Stimulated activated CD4-positive, alpha-beta T cell treated with anti-CD3 and anti-CD28 coated beads, Interleukin-4, amount 100 ng/mL, for 24 hours (primary cell): ENCODE measurements around the gene CCIN.
"Not testable (repeated sequence)": the region's sequence is repeated elsewhere in the genome, so short reads cannot be mapped to it uniquely, and the experiment has no call there.

Experiments used
- DNase-seq: peaks from one replicate; pipeline ENCODE4 v3.0.0-alpha.2; 2020

Gene CCIN

DNA sequence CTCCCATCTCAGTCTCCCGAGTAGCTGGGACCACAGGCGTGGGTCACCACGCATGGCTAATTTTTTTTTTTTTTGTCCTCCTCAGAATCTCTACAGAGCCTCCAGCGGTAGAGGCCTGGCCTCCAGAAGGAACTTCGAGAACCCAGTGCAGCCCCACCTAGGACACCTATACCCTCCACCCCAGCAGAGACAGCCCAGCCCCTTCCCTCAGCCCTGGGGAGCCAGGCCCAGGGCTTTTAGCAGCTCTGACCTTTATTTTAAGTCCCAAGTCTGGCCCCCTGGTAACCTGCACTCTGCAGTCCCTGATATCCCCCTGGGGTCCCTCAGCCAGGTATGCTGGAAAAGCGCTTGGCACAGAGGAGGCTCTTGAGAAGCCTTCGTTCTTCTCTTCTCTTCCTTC is 27.4 kb upstream of the CCIN start:
- no peak for DNase-seq

DNA sequence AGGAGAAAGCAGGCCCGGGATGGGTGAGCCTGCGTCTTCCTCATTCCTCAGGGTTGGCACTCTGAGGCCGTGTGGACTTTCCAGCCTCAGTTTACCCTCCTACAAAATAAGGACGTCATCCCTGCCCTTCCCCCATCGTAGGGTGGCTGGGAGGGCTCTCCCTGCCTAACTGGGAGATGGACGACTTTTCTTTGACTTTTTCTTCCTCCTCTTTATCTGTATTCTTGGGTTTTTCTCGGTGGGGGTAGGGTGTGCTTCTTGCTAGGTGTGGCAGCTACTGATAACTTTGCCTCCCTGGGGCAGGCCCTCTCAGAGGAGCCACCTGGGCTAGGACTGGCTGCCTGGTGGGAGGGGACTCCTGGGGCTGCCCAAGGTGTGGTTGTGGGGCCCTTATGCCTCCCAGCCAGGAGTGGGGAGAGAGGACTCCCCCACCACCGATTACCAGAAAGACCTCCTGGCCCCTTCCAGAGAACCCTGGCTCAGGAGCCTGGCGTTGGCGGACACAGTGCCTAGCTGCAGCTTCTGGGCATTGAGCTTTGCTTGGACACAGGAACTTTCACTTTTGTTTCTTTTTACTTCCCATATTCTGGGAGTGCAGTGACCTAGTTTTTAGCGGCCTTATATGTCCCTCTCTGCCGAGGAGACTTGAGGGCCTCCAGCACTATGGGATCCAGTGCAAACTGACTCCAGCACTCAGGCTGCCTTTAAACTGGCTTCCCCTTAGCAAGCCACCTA is 26.5 kb upstream of the CCIN start:
- no peak for DNase-seq

DNA sequence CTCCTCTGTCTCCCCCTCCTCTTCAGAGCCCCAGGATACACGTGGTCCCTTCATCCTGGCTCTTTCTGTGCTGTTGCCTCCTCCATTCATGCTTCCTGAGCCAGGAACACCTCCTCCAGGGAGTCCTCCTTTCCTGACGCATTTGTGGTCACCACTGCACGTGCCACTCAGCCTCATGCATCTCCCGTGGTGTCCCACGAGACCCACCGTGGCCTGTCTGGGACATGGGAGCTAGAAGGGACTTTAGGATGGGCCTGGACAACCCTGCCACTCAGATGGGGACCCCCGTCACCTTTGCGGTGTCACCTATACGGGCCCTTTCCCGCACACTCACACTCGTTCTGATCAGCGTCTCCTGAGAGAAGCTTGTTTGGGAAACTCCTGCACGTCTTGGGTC is 25.9 kb upstream of the CCIN start:
- no peak for DNase-seq

DNA sequence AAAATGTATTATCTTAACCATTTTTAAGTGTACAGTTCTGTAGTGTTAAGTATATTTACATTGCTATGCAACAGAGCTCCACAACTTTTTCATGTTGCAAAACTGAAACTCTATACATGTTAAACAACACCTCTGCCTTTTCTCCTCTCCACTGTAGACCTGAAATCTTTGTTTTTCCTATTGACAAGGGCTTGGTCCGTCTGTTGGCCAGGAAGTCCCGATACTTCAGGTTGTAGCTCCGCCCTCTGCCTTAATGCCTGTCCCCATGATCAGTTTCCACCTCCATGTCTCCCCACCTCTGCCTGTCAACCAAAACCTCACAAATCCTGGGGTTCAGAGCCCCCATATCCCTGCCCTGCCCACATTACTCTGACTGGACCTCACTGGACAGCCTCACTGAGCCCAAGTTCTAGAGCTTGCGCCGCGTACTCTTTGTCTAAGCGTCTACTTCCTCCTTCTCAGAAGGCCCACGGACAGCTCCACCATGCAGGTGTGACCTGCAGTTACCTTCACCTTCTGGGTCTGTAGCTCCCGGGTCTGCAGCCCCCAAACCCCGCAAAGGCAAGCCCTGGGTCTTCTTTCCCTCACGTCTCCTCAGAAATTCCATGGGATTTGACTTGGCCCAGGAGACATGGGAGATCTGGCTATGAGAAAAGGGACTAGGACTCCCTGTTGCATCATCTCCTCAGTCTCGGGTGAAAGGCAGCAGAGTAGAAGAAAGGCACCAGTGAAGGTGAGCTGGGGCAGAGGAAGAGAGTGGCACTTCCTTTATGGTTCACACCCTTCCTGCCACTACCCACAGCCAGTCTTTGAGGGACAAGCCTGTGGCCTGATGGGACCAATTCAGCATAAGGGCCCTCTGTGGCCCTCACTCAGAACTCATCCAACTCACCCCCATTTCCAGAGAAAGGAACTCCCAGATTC is 24.6 kb upstream of the CCIN start:
- no peak for DNase-seq

DNA sequence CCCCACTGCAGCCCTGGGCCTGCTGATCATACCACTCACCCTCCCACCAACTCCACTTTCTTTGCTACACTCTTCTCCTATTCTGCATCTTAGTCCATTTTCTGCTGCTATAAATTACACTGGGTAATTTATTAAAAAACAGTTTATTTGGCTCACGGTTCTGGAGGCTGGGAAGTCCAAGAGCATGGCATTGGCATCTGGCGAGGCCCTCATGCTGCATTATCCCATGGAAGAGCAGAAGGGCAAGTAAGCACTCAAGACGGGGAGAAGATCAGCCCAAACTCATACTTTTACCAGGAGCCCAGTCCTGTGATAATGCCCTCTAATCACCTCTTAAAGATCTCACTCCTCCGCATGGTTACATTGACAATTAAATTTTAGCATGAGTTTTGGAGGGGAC is 23.2 kb upstream of the CCIN start:
- no peak for DNase-seq

DNA sequence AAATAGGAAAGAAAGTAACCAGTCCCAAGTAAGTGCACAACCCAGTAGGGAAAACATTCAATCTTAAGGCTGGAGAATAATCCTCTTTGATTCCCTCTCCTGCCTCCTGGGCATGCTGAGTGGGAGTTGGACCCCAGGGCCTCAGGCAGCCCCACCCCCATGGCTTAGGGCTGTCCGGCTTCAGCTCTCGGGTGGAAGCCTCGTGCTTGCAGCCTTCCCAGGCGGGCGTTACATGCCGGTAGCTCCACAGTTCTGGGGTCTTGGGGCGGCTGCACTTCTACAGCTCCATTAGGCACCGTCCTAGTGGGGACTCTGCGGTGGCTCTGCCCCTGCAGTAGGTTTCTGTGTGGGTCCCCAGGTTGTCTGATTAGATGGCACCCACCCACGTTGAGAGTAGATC is 22.5 kb upstream of the CCIN start:
- no peak for DNase-seq

DNA sequence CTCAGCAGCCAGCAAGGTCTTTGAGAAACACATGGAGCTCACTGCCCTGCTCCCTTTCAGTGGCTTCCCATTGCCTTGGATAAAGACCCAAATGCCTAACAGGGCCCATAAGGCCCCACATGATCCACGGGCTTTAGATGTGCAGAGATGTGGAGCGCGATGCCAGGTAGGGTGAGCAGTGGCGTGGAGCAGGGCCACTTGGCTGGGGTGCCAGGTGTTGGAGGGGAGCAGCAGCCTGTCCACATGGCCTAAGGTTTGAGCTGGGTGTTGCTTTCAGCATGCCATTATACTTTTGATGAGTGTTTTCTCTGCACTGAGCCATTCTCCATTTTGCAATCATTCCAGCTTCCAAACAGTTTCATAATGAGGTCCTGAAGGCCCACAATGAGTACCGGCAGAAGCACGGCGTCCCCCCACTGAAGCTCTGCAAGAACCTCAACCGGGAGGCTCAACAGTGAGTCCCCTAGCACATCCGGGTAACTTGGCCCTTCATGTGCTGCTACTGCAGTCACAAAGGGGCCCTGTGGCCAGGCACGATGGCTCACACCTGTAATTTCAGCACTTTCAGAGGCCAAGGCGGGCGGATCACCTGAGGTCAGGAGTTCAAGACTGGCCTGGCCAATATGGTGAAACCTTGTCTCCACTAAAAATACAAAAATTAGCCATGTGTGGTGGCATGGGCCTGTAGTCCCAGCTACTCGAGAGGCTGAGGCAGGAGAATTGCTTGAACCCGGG is 21.6 kb upstream of the CCIN start:
- DNase-seq: no peak

DNA sequence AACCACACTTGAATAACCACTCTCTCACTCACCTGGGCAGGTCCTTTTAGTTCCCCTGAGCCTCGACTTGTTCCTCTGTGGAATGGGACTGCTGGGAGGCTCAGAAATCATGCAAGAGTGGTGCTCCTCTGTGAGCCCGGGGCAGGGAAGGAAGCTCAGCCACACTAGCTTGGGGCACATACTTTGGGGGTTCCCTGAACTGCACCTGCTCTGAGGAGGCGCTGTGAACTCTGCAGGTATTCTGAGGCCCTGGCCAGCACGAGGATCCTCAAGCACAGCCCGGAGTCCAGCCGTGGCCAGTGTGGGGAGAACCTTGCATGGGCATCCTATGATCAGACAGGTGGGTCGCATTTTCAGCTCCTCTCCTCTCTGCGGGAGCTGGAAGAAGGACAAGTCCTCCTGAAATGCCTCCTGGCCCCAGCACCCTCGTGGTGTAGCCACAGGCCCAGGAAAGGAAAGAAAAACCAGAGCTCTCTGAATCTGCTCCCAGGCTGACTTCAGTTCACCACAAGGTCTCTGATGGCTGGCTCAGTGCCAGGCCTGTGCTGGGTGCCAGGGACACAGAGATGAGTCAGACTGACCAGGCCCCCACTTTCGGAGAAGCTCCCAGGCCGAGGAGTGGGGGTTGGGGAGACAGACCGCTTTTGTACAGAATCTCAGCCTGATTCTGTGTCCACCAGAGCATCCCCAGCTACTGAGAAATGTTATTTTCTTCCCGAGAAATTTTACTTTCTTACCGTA is 20.7 kb upstream of the CCIN start:
- DNase-seq: peak; percentile 65

DNA sequence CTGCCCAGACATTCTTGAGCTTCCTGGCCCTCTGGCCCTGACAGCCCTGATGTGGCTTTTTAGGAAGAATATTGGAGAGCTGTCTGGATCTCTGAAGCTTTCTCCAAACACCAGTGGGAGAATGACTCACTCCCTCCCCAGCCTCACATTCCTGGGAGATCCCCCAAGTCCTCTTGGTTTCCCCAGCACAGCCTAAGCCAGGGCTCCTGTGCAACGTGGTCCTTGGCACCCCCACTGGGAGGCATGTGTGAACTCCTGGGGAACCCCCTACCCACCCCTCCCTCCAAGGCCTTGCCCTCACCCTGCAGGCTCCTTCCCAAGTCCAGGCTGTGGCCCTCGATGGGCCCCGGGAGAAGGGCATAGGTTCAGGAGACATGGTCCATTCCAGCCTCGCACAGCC is 20.0 kb upstream of the CCIN start:
- no peak for DNase-seq

DNA sequence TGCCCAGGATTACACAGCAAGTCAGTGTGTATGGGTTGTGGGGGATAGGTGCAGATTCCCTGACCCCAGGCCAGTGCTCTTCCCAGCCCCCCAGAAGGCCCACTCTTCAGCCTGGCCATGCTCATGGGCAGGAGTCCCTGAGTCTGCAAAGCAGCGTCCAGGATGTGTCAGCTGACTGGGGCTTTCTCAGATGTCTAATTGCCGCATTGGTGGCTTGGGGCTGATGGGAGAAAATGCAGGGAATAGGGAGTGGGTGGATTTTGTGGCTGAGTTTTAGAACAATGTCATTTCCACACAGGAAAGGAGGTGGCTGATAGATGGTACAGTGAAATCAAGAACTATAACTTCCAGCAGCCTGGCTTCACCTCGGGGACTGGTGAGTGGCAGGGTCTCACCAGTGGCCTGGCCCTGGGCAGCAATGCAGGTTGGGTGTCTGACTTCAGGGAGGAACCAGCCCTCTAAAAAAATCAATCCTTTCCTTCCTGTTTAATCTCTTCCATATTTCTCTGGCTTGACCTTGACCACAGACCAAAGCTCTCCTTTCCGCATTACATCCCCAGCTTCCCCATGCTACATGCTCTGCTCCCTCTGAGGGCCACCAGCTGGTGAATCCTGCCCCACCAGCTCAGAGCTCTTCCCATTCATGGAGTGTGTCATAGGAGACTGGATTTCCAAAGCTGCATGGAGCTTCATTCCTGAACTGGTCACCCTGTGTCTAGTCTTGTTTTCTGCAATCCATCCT is 18.4 kb upstream of the CCIN start:
- DNase-seq: no peak

DNA sequence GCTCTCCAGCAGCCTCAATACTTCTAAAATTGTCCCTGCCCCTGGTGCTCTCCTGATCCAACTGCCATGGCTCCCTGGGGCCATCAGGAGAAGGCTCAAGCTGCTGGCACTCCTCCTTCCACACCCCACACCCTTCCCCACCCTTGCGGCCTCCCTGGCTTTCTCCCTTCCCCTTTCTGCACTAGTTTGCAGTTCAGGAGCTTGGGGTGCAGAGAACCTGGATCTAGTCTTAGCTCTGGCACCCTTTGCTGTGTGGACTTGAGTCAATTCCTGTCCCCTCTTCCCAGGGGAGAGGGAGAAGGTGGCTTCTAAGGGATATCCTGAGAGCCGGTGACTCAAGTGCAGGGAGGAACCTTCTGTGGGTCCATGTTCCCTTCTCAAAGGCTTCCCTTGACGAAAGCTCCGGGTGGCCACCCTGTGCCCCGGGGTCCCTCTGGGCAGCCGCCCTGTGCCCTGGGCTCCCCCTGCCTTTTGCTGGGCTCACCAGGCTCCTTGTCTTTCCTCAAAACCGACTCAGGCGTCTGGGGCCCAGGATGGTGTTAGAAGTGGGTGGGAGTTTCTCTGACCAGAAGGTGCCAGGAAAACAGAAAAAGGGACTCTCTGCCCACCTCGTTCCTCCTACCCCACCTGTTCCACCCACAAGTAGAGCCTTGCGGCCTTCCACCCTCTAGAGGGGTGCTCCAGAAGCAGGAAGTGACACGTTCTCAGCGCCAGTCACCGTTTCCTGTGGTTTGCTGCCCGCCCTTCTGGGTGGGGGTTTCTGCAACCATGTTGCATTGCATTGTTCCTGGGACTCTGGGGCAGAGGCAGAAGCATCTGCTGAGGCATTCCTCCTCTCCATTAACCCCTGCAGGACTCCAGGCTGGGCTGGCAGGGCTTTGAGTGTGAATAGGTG is 17.6 kb upstream of the CCIN start:
- peak; percentile 87 for DNase-seq

DNA sequence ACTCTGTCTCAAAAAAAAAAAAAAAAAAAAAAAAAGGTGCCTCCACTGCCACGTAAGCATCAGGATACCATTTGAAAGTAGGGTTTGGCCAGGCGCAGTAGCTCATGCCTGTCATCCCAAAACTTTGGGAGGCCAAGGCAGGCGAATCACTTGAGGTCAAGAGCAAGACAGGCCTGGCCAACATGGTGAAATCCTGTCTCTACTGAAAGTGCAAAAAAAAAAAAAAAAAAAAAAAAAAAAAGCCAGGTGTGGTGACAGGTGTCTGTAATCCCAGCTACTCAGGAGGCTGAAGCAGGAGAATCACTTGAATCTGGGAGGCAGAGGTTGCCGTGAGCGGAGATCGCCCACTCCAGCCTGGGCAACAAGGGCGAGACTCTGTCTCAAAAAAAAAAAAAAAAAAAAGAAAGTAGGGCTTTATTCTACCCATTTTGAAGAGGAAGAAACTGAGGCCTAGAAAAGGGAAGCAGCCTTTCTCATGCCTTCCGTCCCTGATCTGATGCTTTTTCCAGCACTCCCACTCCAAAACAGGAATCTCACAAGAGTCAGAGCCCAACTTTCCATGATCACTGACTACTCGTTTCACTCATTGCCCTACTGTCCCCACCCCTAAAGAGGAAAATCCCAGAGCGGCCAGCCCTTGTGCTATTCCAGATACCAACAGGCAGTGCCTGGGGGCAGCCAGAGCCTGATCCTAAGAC is 16.3 kb upstream of the CCIN start:
- no peak for DNase-seq

DNA sequence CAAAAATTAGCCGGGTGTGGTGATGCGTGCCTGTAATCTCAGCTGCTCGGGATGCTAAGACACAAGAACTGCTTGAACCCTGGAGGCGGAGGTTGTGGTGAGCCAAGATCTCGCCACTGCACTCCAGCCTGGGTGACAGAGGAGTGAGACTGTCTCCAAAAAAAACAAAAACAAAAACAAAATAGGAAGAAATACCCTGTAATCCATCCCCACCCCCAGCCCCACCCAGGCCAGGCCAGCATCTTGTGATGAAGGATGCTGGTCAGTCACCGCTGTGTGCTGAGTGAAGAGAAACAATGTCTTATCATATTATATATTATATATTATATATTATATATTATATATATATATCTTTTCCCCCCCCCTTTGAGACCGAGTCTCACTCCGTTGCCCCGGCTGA is 15.4 kb upstream of the CCIN start:
- DNase-seq: no peak

DNA sequence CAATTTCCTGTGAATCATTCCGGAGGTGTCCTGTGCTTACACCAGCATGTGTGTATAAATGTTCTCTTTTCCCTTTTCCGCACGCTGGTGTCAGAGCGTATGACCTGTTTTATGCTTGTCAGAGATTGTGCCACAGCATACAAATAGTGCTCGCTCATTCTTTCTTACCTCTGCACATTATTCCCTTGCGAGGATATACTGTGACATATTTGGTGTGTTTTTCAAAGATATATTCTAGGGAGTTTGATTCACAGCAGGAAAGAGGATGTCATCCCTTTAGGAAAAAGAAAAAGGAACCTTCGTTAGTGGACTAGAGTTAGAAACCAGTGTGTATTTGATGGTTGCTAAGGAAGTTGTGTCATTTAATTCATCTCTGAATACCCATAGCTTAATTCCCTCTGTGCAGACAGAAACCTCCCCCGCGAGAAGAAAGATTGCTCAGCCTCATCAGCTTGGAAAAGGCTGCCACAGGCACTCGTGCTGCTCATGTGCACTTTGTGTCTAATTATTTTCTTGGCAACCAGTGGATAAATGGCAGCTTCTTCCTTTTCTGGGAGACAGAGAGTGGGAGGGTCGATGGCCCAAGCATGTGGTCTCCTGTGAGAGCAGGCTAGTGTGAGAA is 14.7 kb upstream of the CCIN start:
- DNase-seq: no peak

DNA sequence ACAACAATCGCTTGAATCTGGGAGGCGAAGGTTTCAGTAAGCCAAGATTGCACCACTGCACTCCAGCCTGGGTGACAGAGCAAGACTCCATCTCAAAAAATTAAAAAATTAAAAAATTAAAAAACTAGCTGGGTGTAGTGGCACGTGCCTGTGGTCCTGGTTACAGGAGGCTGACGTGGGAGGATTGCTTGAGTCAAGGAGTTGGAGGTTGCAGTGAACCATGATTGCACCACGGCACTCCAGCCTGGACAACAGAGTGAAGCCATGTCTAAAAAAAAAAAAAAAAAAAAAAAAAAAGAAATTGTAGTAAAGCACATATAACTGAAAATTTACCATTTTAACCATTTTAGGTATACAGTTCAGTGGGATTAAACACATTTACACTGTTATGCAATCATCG is 13.1 kb upstream of the CCIN start:
- no peak for DNase-seq

DNA sequence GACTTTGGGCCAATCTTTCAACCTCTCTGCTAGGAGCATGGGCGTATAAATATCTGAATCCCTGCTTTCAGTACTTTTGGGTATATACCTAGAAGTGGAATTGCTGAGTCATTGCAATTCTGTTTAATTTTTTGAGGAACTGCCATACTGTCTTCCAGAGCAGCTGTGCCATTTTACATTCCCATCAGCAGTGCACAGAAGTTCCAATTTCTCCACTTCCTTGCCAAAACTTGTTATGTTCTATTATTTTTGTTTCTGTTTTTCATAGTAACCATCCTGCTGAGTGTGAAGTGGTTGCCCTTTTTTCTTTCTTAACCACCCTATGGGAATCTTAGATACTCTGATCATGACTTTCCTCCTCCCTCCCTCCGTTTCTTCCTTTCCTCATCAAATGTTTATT is 11.1 kb upstream of the CCIN start:
- no peak for DNase-seq

DNA sequence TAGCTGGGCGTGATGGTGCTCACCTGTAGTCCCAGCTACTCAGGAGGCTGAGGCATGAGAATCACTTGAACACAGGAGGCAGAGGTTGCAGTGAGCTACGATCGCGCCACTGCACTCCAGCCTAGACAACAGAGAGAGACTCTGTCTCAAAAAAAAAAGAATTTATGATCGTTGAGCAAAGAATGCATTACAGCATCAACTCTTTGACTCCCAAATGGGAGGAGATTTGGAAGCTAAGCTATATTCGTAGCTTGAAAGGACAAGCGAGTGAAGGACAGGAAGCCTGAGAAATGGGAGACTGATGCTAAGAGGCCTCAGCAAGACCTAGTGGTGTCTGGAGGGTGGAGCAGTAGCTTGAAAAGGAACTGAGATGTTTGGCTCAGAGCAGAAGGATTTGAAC is 10.3 kb upstream of the CCIN start:
- no peak for DNase-seq

DNA sequence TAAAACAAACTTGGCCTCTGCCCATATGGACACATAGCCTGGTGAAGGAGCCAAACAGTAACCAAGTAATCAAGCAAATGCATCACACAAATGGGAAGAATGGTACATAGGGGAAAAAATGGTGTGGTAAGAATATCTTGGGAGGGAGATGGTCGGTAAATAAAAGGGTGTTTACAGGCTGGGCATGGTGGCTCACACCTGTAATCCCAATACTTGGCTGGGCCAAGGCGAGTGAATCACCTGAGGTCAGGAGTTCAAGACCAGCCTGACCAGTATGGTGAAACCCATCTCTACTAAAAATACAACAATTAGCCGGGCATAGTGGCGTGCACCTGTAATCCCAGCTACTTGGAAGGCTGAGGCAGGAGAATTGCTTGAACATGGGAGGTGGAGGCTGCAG is 9.7 kb upstream of the CCIN start:
- not testable (repeated sequence) for DNase-seq

DNA sequence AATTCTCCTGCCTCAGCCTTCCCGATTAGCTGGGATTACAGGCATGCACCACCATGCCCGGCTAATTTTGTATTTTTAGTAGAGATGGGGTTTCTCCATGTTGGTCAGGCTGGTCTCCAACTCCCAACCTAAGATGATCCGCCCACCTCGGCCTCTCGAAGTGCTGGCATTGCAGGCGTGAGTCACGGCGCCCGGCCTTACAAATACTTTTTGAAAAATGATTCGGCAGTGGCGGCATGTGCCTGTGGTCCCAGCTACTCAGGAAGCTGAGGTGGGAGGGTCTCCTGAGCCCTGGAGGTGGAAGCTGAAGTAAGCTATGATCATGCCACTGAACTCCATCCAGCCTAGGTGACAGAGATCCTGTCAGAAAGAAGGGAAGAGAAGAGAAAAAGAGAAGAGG is 9.1 kb upstream of the CCIN start:
- not testable (repeated sequence) for DNase-seq

DNA sequence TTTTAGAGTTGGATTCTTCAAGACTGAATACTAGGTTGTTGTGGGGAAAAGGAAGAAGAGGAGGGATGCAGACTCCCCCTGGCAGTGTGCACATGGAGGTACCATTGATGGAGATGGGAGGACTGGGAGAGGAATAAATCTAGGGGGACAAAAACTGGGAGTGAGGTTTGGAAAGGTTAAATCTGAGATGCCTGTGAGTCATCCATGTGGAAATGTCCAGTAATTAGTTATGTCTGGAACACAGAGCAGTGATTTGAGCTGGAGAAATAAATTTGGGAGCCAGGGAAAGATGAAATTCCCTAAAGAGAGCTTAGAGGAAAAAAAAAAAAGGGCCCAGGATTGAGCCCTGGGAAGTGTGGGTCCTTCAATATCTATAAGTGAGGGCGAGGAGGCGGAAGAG is 8.0 kb upstream of the CCIN start:
- no peak for DNase-seq
